ENCODE measurements around the gene KMT2C. TPM values are rescaled to one million over a fixed set of nuclear protein-coding genes. Genes with fewer than 3 reads are reported as not detected.

Gene KMT2C
- total RNA-seq, 1 donor from 2014 or later = 99.0 TPM

DNA sequence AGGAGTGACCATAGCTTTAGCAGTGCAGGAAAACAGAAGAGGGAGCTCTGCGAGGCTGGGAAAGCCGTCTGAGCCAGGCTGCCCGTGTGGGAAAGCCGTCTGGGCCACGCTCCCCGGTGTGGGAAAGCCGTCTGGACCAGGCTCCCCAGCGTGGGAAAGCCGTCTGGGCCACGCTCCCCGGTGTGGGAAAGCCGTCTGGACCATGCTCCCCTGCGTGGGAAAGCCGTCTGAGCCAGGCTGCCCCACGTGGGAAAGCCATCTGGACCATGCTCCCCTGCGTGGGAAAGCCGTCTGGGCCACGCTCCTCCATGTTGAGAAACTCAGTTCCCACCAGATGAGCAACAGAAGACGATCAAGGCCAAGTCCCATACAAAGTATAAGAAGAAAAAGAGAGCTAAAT, 308.6 kb downstream of the KMT2C start:
- H3K27ac ChIP-seq = no peak overlapping the region
- TF ChIP-seq, protein P1, sequence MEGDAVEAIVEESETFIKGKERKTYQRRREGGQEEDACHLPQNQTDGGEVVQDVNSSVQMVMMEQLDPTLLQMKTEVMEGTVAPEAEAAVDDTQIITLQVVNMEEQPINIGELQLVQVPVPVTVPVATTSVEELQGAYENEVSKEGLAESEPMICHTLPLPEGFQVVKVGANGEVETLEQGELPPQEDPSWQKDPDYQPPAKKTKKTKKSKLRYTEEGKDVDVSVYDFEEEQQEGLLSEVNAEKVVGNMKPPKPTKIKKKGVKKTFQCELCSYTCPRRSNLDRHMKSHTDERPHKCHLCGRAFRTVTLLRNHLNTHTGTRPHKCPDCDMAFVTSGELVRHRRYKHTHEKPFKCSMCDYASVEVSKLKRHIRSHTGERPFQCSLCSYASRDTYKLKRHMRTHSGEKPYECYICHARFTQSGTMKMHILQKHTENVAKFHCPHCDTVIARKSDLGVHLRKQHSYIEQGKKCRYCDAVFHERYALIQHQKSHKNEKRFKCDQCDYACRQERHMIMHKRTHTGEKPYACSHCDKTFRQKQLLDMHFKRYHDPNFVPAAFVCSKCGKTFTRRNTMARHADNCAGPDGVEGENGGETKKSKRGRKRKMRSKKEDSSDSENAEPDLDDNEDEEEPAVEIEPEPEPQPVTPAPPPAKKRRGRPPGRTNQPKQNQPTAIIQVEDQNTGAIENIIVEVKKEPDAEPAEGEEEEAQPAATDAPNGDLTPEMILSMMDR (IDR thresholded peaks at IDR 0.05) = no peak
- H3K36me3 ChIP-seq = peaks cover 77% of the 10 kb centered on the region
- ATAC-seq = no peak
- DNase-seq = no peak
- no peaks in the 10 kb centered on the region for H3K4me1 ChIP-seq
- H3K9me3 ChIP-seq = no peaks in the 10 kb centered on the region
- no peaks in the 10 kb centered on the region for H3K27me3 ChIP-seq
- no peak overlapping the region for H3K4me3 ChIP-seq
- intact Hi-C loops (cut with DNase I) = no loop called here

DNA sequence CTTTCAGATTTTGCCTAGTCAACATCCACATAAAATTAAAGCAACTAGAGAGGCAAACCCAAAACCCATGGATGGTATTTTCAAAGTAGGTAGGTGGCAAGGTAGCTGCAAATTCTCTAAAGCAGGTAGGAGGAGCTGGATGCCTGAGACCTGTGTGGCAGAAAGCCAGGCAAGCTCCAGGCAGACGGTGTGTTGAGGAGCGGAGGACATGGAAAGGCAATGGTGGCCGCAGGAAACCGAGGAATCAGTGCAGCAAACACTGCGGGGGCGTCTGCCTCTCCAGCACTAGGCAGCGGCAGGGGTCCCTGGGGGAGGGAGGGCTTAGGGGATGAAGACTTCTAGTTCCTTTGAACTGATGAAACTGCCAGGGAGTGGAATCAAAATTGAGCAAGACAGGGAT, 309.1 kb downstream of the KMT2C start:
- H3K27me3 ChIP-seq = no peaks in the 10 kb centered on the region
- no peak overlapping the region for H3K27ac ChIP-seq
- ATAC-seq (no peak), DNase-seq (no peak)
- TF ChIP-seq, protein P1 (IDR thresholded peaks at IDR 0.05) = no peak
- H3K36me3 ChIP-seq = peaks cover 77% of the 10 kb centered on the region
- H3K9me3 ChIP-seq = no peaks in the 10 kb centered on the region
- H3K4me1 ChIP-seq = no peaks in the 10 kb centered on the region
- intact Hi-C loops (cut with DNase I) = no loop called here
- H3K4me3 ChIP-seq = no peak overlapping the region

GRCh38 chr7:152122540-152122939, 313.3 kb downstream of the KMT2C start:
- ATAC-seq (no peak), DNase-seq (no peak)
- intact Hi-C loops (cut with DNase I) = no loop called here
- no peaks in the 10 kb centered on the region for H3K27me3 ChIP-seq
- no peaks in the 10 kb centered on the region for H3K4me1 ChIP-seq
- H3K4me3 ChIP-seq = no peak overlapping the region
- TF ChIP-seq, protein P1 (IDR thresholded peaks at IDR 0.05) = no peak
- no peaks in the 10 kb centered on the region for H3K9me3 ChIP-seq
- peaks cover 91% of the 10 kb centered on the region for H3K36me3 ChIP-seq
- H3K27ac ChIP-seq = no peak overlapping the region

DNA sequence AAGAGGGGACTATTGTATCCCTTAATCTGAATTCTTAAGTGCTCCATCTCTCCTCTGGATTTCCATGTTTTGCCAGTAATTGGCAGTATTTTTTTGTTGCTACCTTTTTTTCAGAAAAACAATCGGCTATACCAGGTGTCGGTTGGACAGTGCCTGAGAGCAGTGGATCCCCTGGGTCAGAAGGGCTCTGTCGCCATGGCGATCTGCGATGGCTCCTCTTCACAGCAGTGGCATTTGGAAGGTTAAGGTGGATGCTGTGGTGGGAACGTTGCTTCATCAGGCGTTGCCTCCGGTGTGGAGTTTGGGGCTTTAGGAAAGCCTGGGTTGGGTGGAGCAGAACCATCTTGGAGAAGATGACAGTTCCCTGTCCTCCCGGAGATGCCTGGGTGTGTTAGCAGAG, 314.4 kb downstream of the KMT2C start:
- intact Hi-C loops (cut with DNase I) = no loop called here
- no peaks in the 10 kb centered on the region for H3K4me1 ChIP-seq
- no peaks in the 10 kb centered on the region for H3K27me3 ChIP-seq
- no peaks in the 10 kb centered on the region for H3K9me3 ChIP-seq
- TF ChIP-seq, protein P1 (IDR thresholded peaks at IDR 0.05) = no peak
- peaks cover 94% of the 10 kb centered on the region for H3K36me3 ChIP-seq
- DNase-seq (no peak), ATAC-seq (no peak)
- no peak overlapping the region for H3K4me3 ChIP-seq
- H3K27ac ChIP-seq = no peak overlapping the region

GRCh38 chr7:152120776-152121175, 315.0 kb downstream of the KMT2C start:
- Histone ChIP-seq H3K4me3 (no peak overlapping the region), H3K27me3 (no peaks in the 10 kb centered on the region), H3K36me3 (peaks cover 97% of the 10 kb centered on the region), H3K9me3 (no peaks in the 10 kb centered on the region), H3K27ac (no peak overlapping the region), H3K4me1 (no peaks in the 10 kb centered on the region)
- ATAC-seq (no peak), DNase-seq (no peak)
- TF ChIP-seq, protein P1 (IDR thresholded peaks at IDR 0.05) = no peak
- intact Hi-C loops (cut with DNase I) = no loop called here

DNA sequence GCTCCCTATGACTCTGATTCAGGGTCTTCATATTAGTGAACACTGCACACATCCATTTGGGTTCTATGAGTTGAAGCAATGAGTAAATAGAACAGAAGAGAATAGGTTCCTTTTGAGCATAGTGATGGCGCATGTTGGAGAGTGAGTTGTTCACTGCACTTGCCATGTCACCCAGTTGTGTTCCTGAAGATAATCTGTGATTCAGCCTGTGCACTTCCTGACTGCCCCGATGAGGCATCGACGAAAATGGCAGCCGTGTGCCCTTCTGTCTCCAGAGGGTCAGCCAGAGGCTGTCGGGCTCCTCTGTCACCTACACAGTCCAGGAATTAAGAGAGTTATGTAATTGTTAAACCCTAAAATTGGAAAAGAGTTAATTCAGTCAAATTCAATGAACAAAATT, 315.6 kb downstream of the KMT2C start:
- TF ChIP-seq, protein P1 (IDR thresholded peaks at IDR 0.05) = no peak
- ATAC-seq (no peak), DNase-seq (no peak)
- no peak overlapping the region for H3K27ac ChIP-seq
- H3K4me1 ChIP-seq = peaks cover under 1% of the 10 kb centered on the region
- H3K9me3 ChIP-seq = no peaks in the 10 kb centered on the region
- no peaks in the 10 kb centered on the region for H3K27me3 ChIP-seq
- intact Hi-C loops (cut with DNase I) = no loop called here
- H3K4me3 ChIP-seq = no peak overlapping the region
- H3K36me3 ChIP-seq = peaks cover 94% of the 10 kb centered on the region
